GM04503 (cell line): ENCODE measurements around the gene FAM3D.
"Not testable (repeated sequence)": the region's sequence is repeated elsewhere in the genome, so short reads cannot be mapped to it uniquely, and the experiment has no call there.

ENCODE experiments used
- DNase-seq: peaks from one replicate; pipeline ENCODE4 v3.0.0-alpha.2; 2012; ENCODE audit warnings: low read depth

The FAM3D gene

GRCh38 chr3:58683001-58683458 lies 16.5 kb upstream of the FAM3D start:
- DNase-seq = no peak

- DNase-seq = no peak
Measured at GRCh38 chr3:58681863-58682262, 15.3 kb upstream of the FAM3D start.

GRCh38 chr3:58680879-58681525 lies 14.4 kb upstream of the FAM3D start:
- no peak for DNase-seq

- DNase-seq = no peak
Measured at GRCh38 chr3:58679974-58680666, 13.5 kb upstream of the FAM3D start.

GRCh38 chr3:58679446-58679845 lies 12.9 kb upstream of the FAM3D start:
- DNase-seq = no peak

- not testable (repeated sequence) for DNase-seq
Measured at GRCh38 chr3:58678177-58678970, 11.8 kb upstream of the FAM3D start.

GRCh38 chr3:58672880-58673279 lies 6.3 kb upstream of the FAM3D start:
- DNase-seq = no peak

GRCh38 chr3:58672451-58672850 lies 5.9 kb upstream of the FAM3D start:
- no peak for DNase-seq

GRCh38 chr3:58670506-58671135 lies 4.0 kb upstream of the FAM3D start:
- DNase-seq = no peak

GRCh38 chr3:58668247-58668646 lies 1.7 kb upstream of the FAM3D start:
- no peak for DNase-seq

- DNase-seq = no peak
Measured at GRCh38 chr3:58667704-58668103, 1.1 kb upstream of the FAM3D start.

- no peak for DNase-seq
Measured at GRCh38 chr3:58667229-58667628, 655 bp upstream of the FAM3D start.

GRCh38 chr3:58665405-58665804 lies 1.2 kb downstream of the FAM3D start:
- DNase-seq = no peak

GRCh38 chr3:58664611-58665010 lies 2.0 kb downstream of the FAM3D start:
- DNase-seq = no peak

GRCh38 chr3:58661836-58662420 lies 4.6 kb downstream of the FAM3D start:
- no peak for DNase-seq

- no peak for DNase-seq
Measured at GRCh38 chr3:58660998-58661397, 5.6 kb downstream of the FAM3D start.

- no peak for DNase-seq
Measured at GRCh38 chr3:58659051-58659675, 7.4 kb downstream of the FAM3D start.

GRCh38 chr3:58658508-58658907 lies 8.1 kb downstream of the FAM3D start:
- no peak for DNase-seq

- no peak for DNase-seq
Measured at GRCh38 chr3:58657571-58658141, 8.9 kb downstream of the FAM3D start.

- no peak for DNase-seq
Measured at GRCh38 chr3:58657036-58657520, 9.5 kb downstream of the FAM3D start.

GRCh38 chr3:58656631-58657030 lies 9.9 kb downstream of the FAM3D start:
- no peak for DNase-seq
